Activated CD8-positive, alpha-beta memory T cell treated with anti-CD3 and anti-CD28 coated beads for 36 hours (primary cell): ENCODE measurements around the gene HDAC11. TPM values are rescaled to one million over a fixed set of nuclear protein-coding genes. Genes with fewer than 3 reads are reported as not detected.
"Not testable (repeated sequence)": the region's sequence is repeated elsewhere in the genome, so short reads cannot be mapped to it uniquely, and the experiment has no call there.

Source experiments
- CTCF ChIA-PET: fragments of 350-600 bp; sonication (Branson Sonifier 250); formaldehyde crosslinking; loops from one replicate; lab custom pipeline; 2021; ENCODE audit warnings: antibody characterized with exemption; lab: Charles Lee
- POLR2A ChIA-PET: fragments of 350-600 bp; sonication (Branson Sonifier 250); formaldehyde crosslinking; loops from one replicate; lab custom pipeline; 2021; ENCODE audit warnings: antibody characterized with exemption; lab: Charles Lee
- total RNA-seq, 2 experiments: library from RNA; stranded (reverse); gene quantifications; one replicate each; pipeline ENCODE4 v1.2.3, GENCODE V29; 2021

The HDAC11 gene, protein sequence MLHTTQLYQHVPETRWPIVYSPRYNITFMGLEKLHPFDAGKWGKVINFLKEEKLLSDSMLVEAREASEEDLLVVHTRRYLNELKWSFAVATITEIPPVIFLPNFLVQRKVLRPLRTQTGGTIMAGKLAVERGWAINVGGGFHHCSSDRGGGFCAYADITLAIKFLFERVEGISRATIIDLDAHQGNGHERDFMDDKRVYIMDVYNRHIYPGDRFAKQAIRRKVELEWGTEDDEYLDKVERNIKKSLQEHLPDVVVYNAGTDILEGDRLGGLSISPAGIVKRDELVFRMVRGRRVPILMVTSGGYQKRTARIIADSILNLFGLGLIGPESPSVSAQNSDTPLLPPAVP
- 1 to 10 TPM; 2.2 to 3.2 TPM for total RNA-seq

DNA sequence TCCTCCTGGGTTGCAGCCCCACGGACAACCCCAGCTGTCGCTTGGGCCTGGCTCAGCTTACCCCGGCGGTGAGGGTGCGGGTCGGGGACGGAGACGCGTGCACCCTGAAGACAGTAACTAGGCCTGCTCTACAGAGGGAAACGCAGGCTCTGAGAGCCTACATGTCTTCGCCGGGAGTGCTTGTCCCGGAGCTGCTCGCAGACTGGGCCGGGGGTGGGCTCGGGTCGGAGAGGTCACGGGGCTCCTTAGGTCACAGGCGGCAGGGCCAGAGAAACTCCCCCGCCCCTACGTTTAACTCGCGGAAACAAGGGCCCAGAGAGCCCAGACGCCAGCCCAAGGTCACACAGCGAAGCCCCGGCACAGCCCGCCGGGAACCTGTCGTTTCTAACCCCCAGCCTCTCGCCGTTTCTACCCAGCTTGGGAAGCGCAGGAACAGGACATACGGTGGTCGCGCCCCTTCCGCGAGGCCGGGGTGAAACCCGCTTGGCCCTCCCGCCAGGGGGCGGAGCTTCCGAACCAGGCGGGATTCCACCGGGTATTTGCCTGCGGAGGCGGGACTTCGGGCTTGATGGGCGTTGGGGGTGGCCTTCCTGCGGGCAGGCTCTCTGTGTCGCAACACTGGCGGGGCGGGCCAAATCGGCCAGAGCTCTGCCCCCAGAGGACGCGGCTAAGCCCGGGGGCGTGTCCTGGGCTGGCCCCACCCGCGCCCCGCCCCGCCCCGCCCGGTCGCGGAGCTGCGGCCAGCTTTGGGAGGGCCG lies at the start of gene HDAC11:
HDAC11 (plus strand) TSS at position 725 of the 758 bp plus-strand sequence. CDS start 42 bp downstream, outside the sequence.
- CTCF ChIA-PET: interaction anchor here (0.6 to 1.5 kb wide), 9 partner anchors 16 to 178 kb away, joined by 3 to 4 read pairs (median 3); no protein-coding TSS in a partner anchor
- POLR2A ChIA-PET: interaction anchor here (0.6 to 1.6 kb wide), 9 partner anchors 28 to 995 kb away, joined by 3 to 8 read pairs (median 5); partner anchors contain the start of genes NUP210, RPL32 and TSEN2

DNA sequence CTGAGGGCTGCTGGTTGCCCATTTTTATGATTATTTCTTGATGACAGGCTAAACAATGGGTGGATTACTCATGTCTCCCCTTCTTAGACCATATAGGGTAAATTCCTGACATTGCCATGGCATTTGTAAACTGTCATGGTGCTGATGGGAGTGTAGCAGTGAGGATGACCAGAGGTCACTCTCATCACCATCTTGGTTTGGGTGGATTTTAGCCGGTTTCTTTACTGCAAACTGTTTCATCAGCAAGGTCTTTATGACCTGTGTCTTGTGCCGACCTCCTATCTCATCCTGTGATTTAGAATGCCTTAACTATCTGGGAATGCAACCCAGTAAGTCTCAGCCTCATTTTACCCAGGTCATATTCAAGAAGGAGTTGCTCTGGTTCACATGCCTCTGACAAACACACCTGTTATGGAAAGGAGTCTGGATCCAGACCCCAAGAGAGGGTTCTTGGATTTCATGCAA lies 49.7 kb upstream of the HDAC11 start:
- ChIA-PET POLR2A (interaction anchor here (0.6 kb wide), 2 partner anchors 14 to 400 kb away, joined by 5 to 16 read pairs; no protein-coding TSS in a partner anchor), CTCF (interaction anchor here (0.6 to 2.3 kb wide), 2 partner anchors 11 to 18 kb away, joined by 3 to 11 read pairs; partner anchors contain the start of gene NUP210)

DNA sequence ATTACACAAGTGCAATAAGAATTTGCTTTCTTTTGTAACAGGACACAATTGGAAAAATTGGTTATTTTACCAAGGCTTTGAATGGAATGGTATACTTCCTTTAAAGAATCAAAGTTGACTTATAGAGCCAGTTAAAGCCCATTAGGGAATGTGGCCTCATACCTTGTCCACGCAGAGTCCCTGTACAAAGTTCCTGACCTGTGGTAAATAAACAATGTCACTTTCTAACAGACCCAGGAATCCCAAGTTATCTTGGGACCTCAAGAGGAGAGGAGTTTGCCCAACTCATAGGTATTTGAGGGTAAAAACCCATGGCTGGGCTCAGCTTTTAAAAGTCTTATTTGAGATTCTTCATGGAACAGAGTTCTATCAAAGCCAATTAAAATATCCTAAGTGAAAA lies 48.0 kb upstream of the HDAC11 start:
- POLR2A ChIA-PET: interaction anchor here (0.6 kb wide), 1 partner anchor 80 kb away, joined by 4 read pairs; no protein-coding TSS in a partner anchor
- CTCF ChIA-PET: no interaction called here

DNA sequence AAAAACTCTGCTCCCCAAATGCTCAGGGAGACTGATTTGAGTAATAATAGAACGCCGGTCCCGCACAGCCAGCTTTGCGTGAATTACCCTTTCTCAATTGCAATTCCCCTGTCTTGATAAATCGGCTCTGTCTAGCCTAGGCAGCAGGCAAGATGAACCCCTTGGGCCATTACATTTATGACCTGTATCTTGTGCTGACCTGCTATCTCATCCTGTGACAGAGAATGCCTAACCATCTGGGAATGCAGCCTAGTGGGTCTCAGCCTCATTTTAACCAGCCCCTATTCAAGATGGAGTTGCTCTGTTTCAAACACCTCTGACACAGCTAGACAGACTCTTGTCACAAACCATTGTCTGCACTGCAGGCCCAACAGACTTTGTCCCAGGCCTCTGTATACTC lies 46.2 kb upstream of the HDAC11 start:
- CTCF ChIA-PET: no interaction called here
- POLR2A ChIA-PET: no interaction called here

DNA sequence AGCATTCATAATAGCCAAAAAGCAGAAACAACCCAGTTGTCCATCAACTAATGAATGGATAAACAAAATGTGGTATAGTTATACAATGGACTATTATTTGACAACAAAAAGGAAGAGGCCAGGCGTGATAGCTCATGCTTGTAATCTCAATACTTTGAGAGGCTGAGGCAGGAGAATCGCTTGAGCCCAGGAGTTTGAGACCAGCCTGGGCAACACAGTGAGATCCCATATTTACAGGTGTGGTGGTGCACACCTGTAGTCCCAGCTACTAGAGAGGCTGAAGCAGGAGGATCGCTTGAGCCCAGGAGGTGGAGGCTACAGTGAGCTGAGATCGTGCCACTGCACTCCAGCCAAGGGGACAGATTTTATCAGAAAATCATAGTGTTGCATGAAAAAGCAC lies 43.9 kb upstream of the HDAC11 start:
- CTCF ChIA-PET, POLR2A ChIA-PET: not testable (repeated sequence)

DNA sequence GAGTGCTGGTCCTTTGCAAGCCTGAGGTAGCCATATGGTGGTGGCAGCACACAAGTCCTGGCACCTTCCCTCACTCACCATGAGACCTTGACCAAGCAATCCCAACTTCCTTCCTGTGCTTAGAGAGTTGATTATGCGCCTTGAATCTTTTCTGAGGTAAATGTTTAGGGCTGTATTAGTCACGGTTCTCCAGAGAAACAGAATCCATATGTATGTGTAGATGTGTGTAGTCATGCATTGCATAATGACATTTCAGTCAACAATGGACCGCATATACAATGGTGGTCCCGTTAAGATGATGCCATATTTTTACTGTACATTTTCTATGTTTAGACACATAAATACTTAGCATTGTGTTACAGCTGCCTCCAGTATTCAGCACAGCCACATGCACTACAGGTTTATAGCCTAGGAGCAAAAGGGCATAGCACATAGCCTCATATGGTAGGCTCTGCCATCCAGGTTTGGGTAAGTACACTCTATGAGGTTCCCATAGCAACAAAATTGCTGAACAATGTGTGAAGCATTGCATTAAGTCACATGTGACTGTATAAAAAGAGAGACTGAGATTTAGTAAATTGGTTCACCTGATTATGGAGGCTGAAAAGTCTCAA lies 39.8 kb upstream of the HDAC11 start:
- CTCF ChIA-PET: no interaction called here
- POLR2A ChIA-PET: no interaction called here

DNA sequence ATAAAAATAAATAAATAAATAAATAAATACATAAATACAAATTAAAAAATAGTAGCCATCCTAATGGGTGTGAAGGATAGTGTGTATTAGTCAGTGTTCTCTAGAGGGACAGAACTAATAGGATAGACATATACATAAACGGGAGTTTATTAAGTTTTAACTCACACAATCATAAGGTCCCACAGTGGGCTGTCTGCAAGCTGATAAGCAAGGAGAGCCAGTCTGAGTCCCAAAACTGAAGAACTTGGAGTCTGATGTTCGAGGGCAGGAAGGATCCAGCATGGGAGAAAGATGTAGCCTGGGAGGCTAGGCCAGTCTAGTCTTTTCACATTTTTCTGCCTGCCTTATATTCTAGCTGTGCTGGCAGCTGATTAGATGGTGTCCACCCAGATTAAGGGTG lies 37.2 kb upstream of the HDAC11 start:
- CTCF ChIA-PET, POLR2A ChIA-PET: not testable (repeated sequence)

DNA sequence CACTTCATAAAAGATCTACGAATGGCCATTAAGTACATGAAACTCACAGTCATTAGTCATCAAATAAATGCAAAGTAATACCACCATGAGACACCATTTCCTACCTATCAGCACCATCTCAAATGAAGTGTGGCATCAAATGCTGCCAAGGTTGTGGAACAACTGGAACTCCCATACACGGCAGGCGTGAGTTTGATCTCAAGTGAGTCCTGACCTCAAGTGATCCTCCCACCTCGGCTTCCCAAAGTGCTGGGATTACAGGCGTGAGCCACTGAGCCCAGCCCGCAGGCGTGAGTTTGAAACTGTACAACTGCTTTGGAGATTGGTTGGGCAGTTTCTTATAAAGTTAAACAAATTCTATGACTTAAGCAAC lies 28.8 kb upstream of the HDAC11 start:
- ChIA-PET CTCF (interaction anchor here (1.1 to 2.8 kb wide), 9 partner anchors 11 to 359 kb away, joined by 3 to 19 read pairs (median 9); partner anchors contain the start of gene NUP210), POLR2A (interaction anchor here (0.9 to 2.1 kb wide), 5 partner anchors 29 to 105 kb away, joined by 3 to 10 read pairs (median 5); partner anchors contain the start of genes HDAC11 and NUP210)

DNA sequence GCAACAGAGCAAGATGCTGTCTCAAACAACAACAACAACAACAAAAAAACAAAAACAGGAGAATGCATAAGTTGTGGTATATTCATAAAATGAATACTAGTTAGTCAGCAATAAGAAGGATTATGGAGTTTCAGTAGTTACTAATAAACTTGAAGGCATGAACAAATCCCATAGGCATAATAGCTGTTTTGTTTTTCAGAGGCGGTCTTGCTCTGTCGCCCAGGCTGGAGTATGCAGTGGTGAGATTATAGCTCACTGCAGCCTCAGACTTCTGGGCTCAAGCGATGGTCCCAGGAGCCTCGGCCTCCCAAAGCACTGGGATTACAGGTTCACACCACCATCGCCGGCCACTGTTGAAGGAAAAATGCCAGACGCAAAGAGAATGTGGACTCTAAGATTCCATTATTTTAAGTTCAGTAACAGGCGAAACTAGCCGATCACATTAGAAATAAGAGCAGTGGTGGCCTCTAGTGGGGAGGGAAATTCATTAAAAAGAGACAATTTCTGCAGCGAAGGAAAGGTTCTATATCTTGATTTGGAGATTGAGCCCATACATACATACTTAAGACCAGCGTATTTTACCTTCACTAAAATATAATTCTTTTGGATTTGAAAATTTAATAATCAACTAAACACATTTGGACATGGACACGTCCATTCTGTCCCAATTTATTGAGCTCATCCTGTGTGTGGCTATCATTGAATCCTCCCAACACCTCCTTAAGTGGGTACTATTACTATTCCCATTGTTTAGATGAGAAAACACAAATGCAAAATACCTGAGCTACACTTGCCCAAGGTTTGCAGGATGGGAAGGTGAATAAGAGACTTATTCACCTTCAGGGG lies 27.4 kb upstream of the HDAC11 start:
- CTCF ChIA-PET: interaction anchor here (0.7 to 2.8 kb wide), 22 partner anchors 9 to 369 kb away, joined by 3 to 19 read pairs (median 5); partner anchors contain the start of gene NUP210
- POLR2A ChIA-PET: interaction anchor here (0.5 to 2.1 kb wide), 6 partner anchors 27 to 99 kb away, joined by 3 to 10 read pairs (median 4); partner anchors contain the start of genes HDAC11 and NUP210

DNA sequence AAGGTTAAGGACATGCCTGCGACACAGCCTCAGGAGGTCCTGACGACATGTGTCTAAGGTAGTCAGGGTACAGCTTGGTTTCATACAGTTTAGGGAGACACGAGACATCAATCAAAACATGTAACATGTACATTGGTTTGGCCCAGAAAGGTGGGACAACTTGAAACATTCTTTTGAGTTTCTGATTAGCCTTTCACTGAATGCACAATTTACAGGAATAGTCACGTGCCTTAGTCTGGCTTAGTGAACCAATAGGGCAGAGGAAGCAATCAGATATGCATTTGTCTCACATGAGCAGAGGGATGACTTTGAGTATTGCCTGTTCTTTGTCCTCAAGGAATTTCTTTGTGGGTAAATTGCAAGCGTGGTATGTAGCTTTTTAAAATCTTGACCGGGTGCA lies 24.5 kb upstream of the HDAC11 start:
- ChIA-PET POLR2A (no interaction called here), CTCF (interaction anchor here (1.1 to 1.4 kb wide), 2 partner anchors 35 to 193 kb away, joined by 3 read pairs; no protein-coding TSS in a partner anchor)

DNA sequence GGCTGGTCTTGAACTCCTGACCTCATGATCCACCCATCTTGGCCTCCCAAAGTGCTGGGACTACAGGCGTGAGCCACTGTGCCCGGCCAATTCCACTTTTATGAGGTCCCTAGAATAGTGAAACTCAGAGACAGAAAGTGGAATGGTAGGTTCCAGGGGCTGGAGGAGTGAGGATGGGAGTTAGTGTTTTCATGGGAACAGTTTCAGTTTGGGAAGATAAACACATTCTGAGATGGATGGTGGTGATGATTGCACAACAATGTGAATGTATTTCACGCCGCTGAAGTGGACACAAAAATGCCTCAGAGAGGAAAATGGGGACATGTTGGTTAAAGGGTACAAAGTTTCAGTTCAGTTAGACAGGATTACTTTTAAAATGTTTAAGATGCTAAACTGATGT lies 22.5 kb upstream of the HDAC11 start:
- ChIA-PET CTCF (interaction anchor here (0.7 to 1.1 kb wide), 2 partner anchors 104 to 111 kb away, joined by 3 read pairs; no protein-coding TSS in a partner anchor), POLR2A (no interaction called here)

DNA sequence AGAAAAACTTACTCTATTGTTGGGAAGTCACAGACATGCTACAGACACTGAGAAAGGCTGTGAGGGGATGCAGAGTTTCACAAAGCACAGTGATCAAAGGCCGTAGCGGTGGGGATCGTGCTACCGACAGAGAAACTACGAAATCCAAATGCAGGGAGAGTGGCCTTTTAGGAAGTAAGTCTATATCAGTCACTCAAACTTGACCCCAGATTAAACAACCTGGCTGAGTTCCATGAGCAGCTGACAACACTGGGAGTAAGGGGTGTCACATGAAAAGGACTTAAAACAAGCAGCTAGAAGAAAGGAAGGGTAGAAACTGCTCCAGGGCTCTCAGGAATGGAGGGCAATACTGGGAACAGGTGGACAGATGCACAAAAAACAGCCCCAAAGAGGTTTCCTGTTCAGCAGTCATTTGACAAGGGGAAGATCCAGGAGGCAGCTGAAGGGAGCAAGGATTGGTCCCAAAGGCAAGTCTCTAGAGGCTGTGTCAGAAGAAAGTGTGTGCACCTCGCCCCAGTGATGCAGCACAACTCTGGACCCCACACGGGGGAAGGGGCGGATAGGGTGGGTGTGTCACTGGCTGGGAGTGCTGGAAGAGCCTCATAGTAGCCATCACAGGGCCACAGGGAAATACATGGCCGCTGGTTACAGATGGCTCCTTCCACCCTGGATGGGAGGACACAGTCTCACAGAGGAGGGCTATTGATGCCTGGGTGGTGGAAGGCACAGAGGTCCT lies 20.3 kb upstream of the HDAC11 start:
- CTCF ChIA-PET: no interaction called here
- POLR2A ChIA-PET: no interaction called here

DNA sequence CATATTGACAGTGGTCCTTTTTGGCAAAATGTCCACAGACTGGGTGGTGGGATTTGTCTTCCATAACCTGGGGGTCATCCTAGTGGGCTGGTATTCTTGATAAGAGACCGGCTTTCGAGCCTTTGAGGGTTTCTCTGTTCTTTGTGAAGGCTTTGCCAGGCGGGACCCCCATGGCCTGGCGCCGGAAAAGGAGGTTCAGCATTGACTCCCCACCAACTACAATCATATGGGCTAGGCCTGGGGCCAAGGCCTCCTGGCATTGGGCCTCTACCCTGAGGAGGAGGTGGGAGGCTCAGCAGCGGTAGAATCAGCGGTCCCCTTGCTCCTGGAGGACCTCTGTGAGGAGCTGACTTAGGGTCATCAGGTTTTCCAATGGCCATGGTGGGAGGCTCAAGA lies 19.8 kb upstream of the HDAC11 start:
- POLR2A ChIA-PET: no interaction called here
- CTCF ChIA-PET: interaction anchor here (0.9 kb wide), 1 partner anchor 114 kb away, joined by 3 read pairs; no protein-coding TSS in a partner anchor

DNA sequence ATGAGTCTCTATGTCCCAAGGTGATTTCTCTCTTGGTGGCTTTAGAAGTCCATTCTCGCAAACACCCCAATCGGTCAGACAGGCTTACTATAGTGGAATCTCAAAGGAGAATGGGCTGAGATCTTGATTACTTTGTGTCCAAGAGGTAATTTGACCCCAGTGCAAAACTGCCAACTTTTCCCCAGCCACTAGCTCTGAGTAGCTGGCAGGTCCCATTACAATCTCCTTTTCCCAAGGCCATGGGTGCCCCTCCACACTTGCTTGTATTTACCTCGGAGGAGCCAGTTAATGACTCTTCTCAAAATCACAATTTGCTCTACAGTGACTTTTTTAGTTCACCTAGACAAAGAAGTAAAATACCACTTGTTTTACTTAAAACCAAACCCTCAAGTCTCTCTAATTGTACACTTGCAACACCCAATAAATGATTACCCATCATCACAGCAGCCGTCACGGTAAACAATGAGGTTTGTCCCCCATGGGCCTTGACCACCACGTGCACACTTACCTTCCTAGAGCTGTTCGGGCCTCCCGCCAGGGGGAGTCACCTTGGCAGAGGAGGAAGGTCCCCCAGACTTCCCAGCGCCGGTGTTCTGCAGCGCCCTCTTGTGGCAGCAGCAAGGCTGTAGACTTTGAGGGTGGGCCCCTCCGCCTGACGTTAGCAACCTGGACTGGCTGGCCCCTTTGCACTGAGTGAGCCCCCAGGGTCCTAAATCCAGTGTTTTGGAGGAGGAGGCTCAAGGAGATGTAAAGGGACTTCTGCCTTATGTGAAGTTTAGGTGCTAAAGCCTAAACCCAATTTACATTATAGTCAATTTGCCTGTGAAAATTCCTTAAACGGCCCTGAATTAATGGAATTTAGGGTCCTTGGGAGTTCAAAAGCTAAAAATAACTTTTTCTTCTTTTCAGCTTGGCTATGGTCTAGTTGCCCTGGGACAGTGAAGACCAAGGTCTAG lies 18.7 kb upstream of the HDAC11 start:
- ChIA-PET POLR2A (no interaction called here), CTCF (interaction anchor here (0.6 to 2.1 kb wide), 11 partner anchors 8 to 369 kb away, joined by 3 to 11 read pairs (median 4); partner anchors contain the start of gene HDAC11)

DNA sequence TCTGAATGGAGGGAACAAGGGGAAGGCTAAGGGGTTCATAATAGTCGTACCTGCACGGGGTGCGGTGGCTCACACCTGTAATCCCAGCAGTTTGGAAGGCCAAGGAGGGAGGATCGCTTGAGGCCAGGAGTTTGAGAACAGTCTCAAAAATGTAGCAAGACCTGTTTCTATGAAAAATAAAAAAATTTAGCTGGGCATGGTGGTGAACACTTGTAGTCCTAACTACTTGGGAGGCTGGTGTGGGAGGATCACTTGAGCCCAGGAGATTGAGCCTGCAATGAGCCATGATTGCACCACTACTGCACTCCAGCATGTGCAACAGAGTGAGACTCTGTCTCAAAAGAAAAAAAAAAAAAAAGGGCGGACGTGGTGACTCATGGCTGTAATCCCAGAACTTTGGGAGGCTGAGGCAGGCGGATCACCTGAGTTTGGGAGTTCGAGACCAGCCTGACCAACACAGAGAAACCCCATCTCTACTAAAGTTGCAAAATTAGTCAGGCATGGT lies 17.9 kb upstream of the HDAC11 start:
- ChIA-PET POLR2A (no interaction called here), CTCF (interaction anchor here (0.7 to 2.1 kb wide), 9 partner anchors 8 to 370 kb away, joined by 3 to 11 read pairs (median 5); no protein-coding TSS in a partner anchor)

DNA sequence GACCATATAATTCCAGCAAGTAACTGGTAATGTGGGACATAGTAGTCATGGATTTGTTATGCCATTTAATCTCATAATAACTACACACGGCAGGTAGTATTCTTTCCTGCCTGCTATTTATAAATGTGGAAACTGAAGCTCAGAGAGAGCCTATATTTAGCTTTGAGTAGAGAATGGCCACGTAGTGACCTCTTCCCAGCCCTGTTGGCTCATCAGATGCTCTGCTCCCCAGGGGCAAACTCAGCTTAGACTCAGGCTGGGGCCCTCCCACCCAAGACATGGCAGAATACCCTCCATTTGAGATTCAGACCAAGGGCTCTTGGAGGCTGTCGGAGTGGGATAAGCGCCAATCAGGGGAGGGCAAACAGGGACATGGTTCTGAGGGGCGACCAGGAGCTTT lies 17.3 kb upstream of the HDAC11 start:
- ChIA-PET POLR2A (no interaction called here), CTCF (interaction anchor here (0.7 to 2.1 kb wide), 5 partner anchors 11 to 371 kb away, joined by 3 to 6 read pairs (median 3); no protein-coding TSS in a partner anchor)
